HepG2 (cell line): ENCODE data around the gene ZNF484. TPM values are rescaled to one million over a fixed set of nuclear protein-coding genes. Genes with fewer than 3 reads are reported as not detected.

Experiments used
- FOXA3 ChIP-seq: IDR thresholded peaks from 2 replicates; pipeline ENCODE4 v1.6.1; 2016; ENCODE audit warnings: missing genetic modification reagents, missing compliant biosample characterization
- NFIB ChIP-seq: sonication (generic); formaldehyde crosslinking; IDR thresholded peaks from 2 replicates; pipeline ENCODE4 v1.9.0; 2021; ENCODE audit warnings: missing genetic modification reagents, mild to moderate bottlenecking, borderline replicate concordance
- PATZ1 ChIP-seq: sonication (generic); formaldehyde crosslinking; IDR thresholded peaks from 2 replicates; pipeline ENCODE4 v1.4.0; 2020; ENCODE audit warnings: missing genetic modification reagents
- PHF8 ChIP-seq: sonication (generic); formaldehyde crosslinking; IDR thresholded peaks from 2 replicates; pipeline ENCODE4 v1.5.0; 2020; ENCODE audit warnings: missing genetic modification reagents
- REPIN1 ChIP-seq: sonication (generic); formaldehyde crosslinking; IDR thresholded peaks from 2 replicates; pipeline ENCODE4 v1.8.0; 2022; ENCODE audit warnings: missing genetic modification reagents, low read depth, mild to moderate bottlenecking, borderline replicate concordance
- SRY ChIP-seq: sonication (generic); formaldehyde crosslinking; IDR thresholded peaks from 2 replicates; pipeline ENCODE4 v1.8.0; 2022; ENCODE audit warnings: mild to moderate bottlenecking, missing genetic modification reagents
- ZBTB8A ChIP-seq: sonication (generic); formaldehyde crosslinking; IDR thresholded peaks from 2 replicates; pipeline ENCODE4 v1.4.0; 2020; ENCODE audit warnings: mild to moderate bottlenecking, low read depth, missing genetic modification reagents, borderline replicate concordance
- ZMAT3 ChIP-seq: sonication (generic); formaldehyde crosslinking; conservative IDR thresholded peaks from 2 replicates; pipeline ENCODE4 v1.7.0; 2021; ENCODE audit warnings: missing genetic modification reagents
- ZNF274 ChIP-seq: sonication (generic); formaldehyde crosslinking; IDR thresholded peaks from 2 replicates; pipeline ENCODE4 v1.5.1; 2020; ENCODE audit warnings: mild to moderate bottlenecking, missing genetic modification reagents
- ZNF407 ChIP-seq: sonication (generic); formaldehyde crosslinking; IDR thresholded peaks from one replicate; pipeline ENCODE4 v1.5.1; 2020; ENCODE audit warnings: mild to moderate bottlenecking, missing genetic modification reagents; ENCODE audit errors: not compliant biosample characterization
- ZNF513 ChIP-seq: sonication (generic); formaldehyde crosslinking; conservative IDR thresholded peaks from 2 replicates; pipeline ENCODE4 v1.5.0; 2020; ENCODE audit warnings: missing genetic modification reagents
- polyA plus RNA-seq, 8 experiments: library from polyadenylated mRNA; depleted of rRNA in 3 of 8; stranded (reverse) in 7 of 8; unstranded in 1 of 8; fragments of >200 nt; fragmentation: Illumina TruSeq in 4 of 8; extraction: Trizol in 4 of 8; gene quantifications; 2 replicates each; pipeline versions ENCODE4 v1.2.1 to v1.2.3, GENCODE V29; 2011 to 2016; ENCODE audit warnings: low read depth in 4 of 8, missing spikeins in 1 of 8, mixed read lengths in 1 of 8; ENCODE audit not compliant: insufficient read depth in 1 of 8
- total RNA-seq, 5 experiments: library from RNA; depleted of rRNA; stranded (reverse); fragments of >200 nt; fragmentation: Illumina TruSeq; extraction: Trizol; gene quantifications; 2 replicates each; pipeline ENCODE4 v1.2.3, GENCODE V29; 2016; ENCODE audit warnings: low read depth in 1 of 5
- TF ChIP-seq, protein P1 (sequence below), 2 experiments: sonication (generic) in 1 of 2; formaldehyde crosslinking in 1 of 2; IDR thresholded peaks; 2 replicates each; pipeline versions ENCODE4 v1.4.0 to v1.6.1; 2016 to 2020; ENCODE audit warnings: borderline replicate concordance in 1 of 2, low read depth in 1 of 2, mild to moderate bottlenecking in 1 of 2, missing genetic modification reagents in 1 of 2

ZNF484 gene
- total and polyA plus RNA-seq, 2 of the 13 experiments (the other 11 are each of a cell fraction or from before 2014, with no cell fraction given) = 0.96 to 7.2 TPM

DNA sequence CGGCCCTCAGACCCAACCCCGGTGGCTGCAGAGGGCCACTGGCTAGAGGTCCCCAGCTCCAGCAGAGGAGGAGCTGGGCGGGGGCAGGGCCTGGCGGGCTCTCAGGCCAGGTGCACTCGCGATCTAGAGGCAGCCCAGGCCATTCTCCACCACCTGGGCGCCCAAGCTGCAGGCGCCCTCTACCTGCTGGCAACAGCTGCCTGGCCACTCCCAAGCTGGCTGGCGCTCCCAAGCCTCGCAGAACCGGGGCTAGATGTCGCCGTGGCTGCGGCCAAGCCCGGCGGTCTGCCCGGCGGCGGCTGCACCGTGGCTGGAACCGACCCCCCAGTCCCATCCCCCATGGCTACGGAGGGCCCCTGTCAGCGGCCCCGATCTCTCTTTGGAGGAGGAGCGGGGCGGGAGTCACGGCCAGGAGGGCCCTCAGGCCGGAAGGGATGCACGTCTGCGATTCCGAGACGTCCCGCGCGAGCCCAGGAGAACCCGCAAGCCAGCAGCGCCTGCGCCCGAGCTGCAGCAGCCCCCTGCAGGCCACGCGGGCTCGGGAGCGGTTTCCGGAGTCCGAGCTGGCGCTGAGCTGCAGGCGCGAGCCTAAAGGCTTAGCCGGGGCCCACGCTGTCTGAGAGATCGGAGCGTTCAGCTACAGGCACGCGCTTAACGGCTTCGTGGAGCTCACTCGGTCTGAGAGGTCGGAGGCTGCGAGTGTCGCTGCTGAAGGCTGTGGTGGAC, 68.9 kb downstream of the ZNF484 start (continued):
- TF ChIP-seq, protein P1, sequence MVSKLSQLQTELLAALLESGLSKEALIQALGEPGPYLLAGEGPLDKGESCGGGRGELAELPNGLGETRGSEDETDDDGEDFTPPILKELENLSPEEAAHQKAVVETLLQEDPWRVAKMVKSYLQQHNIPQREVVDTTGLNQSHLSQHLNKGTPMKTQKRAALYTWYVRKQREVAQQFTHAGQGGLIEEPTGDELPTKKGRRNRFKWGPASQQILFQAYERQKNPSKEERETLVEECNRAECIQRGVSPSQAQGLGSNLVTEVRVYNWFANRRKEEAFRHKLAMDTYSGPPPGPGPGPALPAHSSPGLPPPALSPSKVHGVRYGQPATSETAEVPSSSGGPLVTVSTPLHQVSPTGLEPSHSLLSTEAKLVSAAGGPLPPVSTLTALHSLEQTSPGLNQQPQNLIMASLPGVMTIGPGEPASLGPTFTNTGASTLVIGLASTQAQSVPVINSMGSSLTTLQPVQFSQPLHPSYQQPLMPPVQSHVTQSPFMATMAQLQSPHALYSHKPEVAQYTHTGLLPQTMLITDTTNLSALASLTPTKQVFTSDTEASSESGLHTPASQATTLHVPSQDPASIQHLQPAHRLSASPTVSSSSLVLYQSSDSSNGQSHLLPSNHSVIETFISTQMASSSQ (IDR thresholded peaks at IDR 0.05; ENCODE audit: low read depth) = no peak
- TF ChIP-seq, protein P1 (CRISPR knock-in tag; IDR thresholded peaks at IDR 0.05; ENCODE audit: borderline replicate concordance) = no peak
- TF ChIP-seq ZNF513 (CRISPR knock-in tag) (no peak), SRY (no peak), ZMAT3 (CRISPR knock-in tag) (no peak), PHF8 (no peak), FOXA3 (CRISPR knock-in tag) (no peak), NFIB (no peak), REPIN1 (CRISPR knock-in tag) (no peak), ZNF274 (CRISPR knock-in tag) (no peak), ZNF407 (no peak), PATZ1 (CRISPR knock-in tag) (no peak), ZBTB8A (CRISPR knock-in tag) (no peak)
